RWPE2 (cell line): ENCODE data around the gene ROBO4.

Experiments
- ATAC-seq: fragments of 200-7000 bp; cut with Tn5 transposase; 3 replicates; pipeline ENCODE4 v1.9.1; 2021; ENCODE audit warnings: low read depth
- DNase-seq: peaks from one replicate; pipeline ENCODE4 v3.0.0-alpha.2; 2020; ENCODE audit warnings: low spot score
- H3K27ac ChIP-seq: fragments of 450-650 bp; 2 replicates; pipeline ENCODE4 v1.5.1; 2017; ENCODE audit warnings: mild to moderate bottlenecking; ENCODE audit not compliant: poor library complexity, severe bottlenecking
- H3K27me3 ChIP-seq: fragments of 250-450 bp; sonication (Bioruptor Pico); 2 replicates; pipeline ENCODE4 v1.5.1; 2021; ENCODE audit warnings: mild to moderate bottlenecking, moderate library complexity; ENCODE audit not compliant: insufficient read depth, poor library complexity, severe bottlenecking
- H3K36me3 ChIP-seq: fragments of 250-450 bp; sonication (Bioruptor Pico); 2 replicates; pipeline ENCODE4 v1.5.1; 2020; ENCODE audit warnings: low read depth, mild to moderate bottlenecking, moderate library complexity
- H3K4me1 ChIP-seq: fragments of 250-450 bp; sonication (Bioruptor Pico); 2 replicates; pipeline ENCODE4 v1.5.1; 2021; ENCODE audit warnings: mild to moderate bottlenecking, moderate library complexity; ENCODE audit not compliant: insufficient read depth, poor library complexity, severe bottlenecking
- H3K4me3 ChIP-seq: fragments of 250-450 bp; sonication (Bioruptor Pico); 2 replicates; pipeline ENCODE4 v1.5.1; 2021; ENCODE audit warnings: mild to moderate bottlenecking, moderate library complexity; ENCODE audit not compliant: severe bottlenecking
- H3K9me3 ChIP-seq: fragments of 250-450 bp; sonication (Bioruptor Pico); 2 replicates; pipeline ENCODE4 v1.5.1; 2021; ENCODE audit warnings: mild to moderate bottlenecking, moderate library complexity; ENCODE audit not compliant: severe bottlenecking
- CTCF ChIP-seq: fragments of 450-650 bp; IDR thresholded peaks from one replicate; pipeline ENCODE4 v1.5.1; 2017; ENCODE audit warnings: mild to moderate bottlenecking, moderate library complexity; ENCODE audit not compliant: poor library complexity, severe bottlenecking

ROBO4 gene

GRCh38 chr11:124897674-124898262, at the start of gene ROBO4:
ROBO4 (minus strand) TSS chr11:124897865; CDS start chr11:124897795, 70 bp downstream.
- no peak within 1 kb of the TSS for H3K4me3 ChIP-seq
- no peaks in the 10 kb centered on the region for H3K36me3 ChIP-seq
- H3K27me3 ChIP-seq, result no peaks in the 10 kb centered on the region
- DNase-seq (no peak), ATAC-seq (no peak)
- no peak for TF ChIP-seq CTCF
- H3K4me1 ChIP-seq, result peaks cover 55% of the 10 kb centered on the region
- H3K27ac ChIP-seq, result peak within 1 kb of the TSS; percentile 99
- H3K9me3 ChIP-seq, result no peaks in the 10 kb centered on the region

- no peaks in the 10 kb centered on the region for H3K9me3 ChIP-seq
Observed at GRCh38 chr11:124946735-124947141, 49.1 kb upstream of the ROBO4 start.

GRCh38 chr11:124945826-124946225, 48.2 kb upstream of the ROBO4 start:
- no peak for TF ChIP-seq CTCF
- no peaks in the 10 kb centered on the region for H3K27me3 ChIP-seq
- H3K4me1 ChIP-seq, result peaks cover 11% of the 10 kb centered on the region
- H3K27ac ChIP-seq, result no peak overlapping the region
- H3K9me3 ChIP-seq, result no peaks in the 10 kb centered on the region
- ATAC-seq (no peak), DNase-seq (no peak)
- H3K36me3 ChIP-seq, result no peaks in the 10 kb centered on the region
- no peak overlapping the region for H3K4me3 ChIP-seq

More at GRCh38 chr11:124946735-124947141, 49.1 kb upstream of the ROBO4 start:
- no peak overlapping the region for H3K4me3 ChIP-seq
- peak overlapping the region; percentile 27 for H3K27ac ChIP-seq
- DNase-seq (no peak), ATAC-seq (peak; percentile 76)
- no peak for TF ChIP-seq CTCF
- no peaks in the 10 kb centered on the region for H3K27me3 ChIP-seq
- H3K4me1 ChIP-seq, result peaks cover 11% of the 10 kb centered on the region
- H3K36me3 ChIP-seq, result no peaks in the 10 kb centered on the region

- Histone ChIP-seq H3K4me1 (peaks cover 11% of the 10 kb centered on the region), H3K36me3 (no peaks in the 10 kb centered on the region), H3K4me3 (no peak overlapping the region), H3K27me3 (no peaks in the 10 kb centered on the region), H3K27ac (no peak overlapping the region), H3K9me3 (no peaks in the 10 kb centered on the region)
- ATAC-seq (no peak), DNase-seq (no peak)
- no peak for TF ChIP-seq CTCF
Observed at GRCh38 chr11:124944565-124944964, 46.9 kb upstream of the ROBO4 start.

GRCh38 chr11:124943741-124944140, 46.1 kb upstream of the ROBO4 start:
- H3K4me3 ChIP-seq, result no peak overlapping the region
- no peaks in the 10 kb centered on the region for H3K36me3 ChIP-seq
- no peak for DNase-seq
- H3K27ac ChIP-seq, result no peak overlapping the region
- peaks cover 11% of the 10 kb centered on the region for H3K4me1 ChIP-seq
- no peak for TF ChIP-seq CTCF
- no peak for ATAC-seq
- H3K9me3 ChIP-seq, result no peaks in the 10 kb centered on the region
- H3K27me3 ChIP-seq, result no peaks in the 10 kb centered on the region
